ENCODE data around the gene ZNF81.

ZNF81 gene

GRCh38 chrX:47862680-47863079 lies 26.0 kb downstream of the ZNF81 start:
- Mint-ChIP-seq H3K27me3 (ENCODE audit: low read depth) (no peaks in the 10 kb centered on the region), H3K9me3 (no peaks in the 10 kb centered on the region), H3K36me3 (ENCODE audit: low read depth) (peaks cover 15% of the 10 kb centered on the region), H3K4me1 (ENCODE audit: low read depth) (peaks cover 4% of the 10 kb centered on the region), H3K27ac (no peak overlapping the region), H3K4me3 (no peak overlapping the region)

DNA sequence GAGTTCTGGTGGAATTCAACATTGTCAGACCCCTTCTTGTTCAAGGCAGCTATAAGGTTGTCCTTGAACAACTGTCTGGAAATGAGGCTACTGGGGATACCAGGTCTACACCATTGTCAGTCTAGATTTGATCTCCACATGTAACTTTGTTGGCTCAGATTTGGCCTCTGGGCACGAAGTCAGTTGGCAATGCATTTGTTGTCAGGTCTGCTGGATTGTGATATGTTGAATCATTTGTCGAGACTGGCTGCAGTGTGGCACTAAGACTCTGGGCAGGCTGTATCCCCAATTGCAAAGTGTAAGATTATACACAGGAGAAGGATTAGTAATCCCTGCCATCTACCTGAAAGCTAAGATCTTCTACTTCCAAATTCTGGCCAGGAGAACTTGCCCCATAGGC lies 26.5 kb downstream of the ZNF81 start:
- Mint-ChIP-seq H3K9me3 (no peaks in the 10 kb centered on the region), H3K4me1 (ENCODE audit: low read depth) (peaks cover 4% of the 10 kb centered on the region), H3K36me3 (ENCODE audit: low read depth) (peaks cover 15% of the 10 kb centered on the region), H3K27me3 (ENCODE audit: low read depth) (no peaks in the 10 kb centered on the region), H3K4me3 (no peak overlapping the region), H3K27ac (no peak overlapping the region)

DNA sequence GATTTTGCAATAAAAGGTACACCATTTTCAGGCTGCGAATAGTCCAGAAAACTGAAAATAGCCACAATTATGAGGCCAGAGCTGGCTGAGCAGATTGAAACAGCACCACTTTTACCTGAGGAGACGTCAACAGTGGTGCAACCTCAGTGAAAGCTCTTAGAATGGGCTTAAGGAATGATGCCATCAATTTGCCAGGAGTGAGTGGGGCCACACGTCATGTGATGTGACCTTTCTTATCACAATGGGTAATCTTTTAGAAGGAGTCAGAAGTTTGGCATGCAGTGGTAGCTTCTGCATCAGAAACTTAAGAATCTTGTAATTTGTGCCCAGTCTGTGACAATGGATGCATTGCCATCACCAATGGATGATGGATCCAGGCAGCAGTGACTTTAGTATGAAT lies 27.6 kb downstream of the ZNF81 start:
- Mint-ChIP-seq H3K4me1 (ENCODE audit: low read depth) (peaks cover 4% of the 10 kb centered on the region), H3K27ac (no peak overlapping the region), H3K27me3 (ENCODE audit: low read depth) (no peaks in the 10 kb centered on the region), H3K36me3 (ENCODE audit: low read depth) (peaks cover 16% of the 10 kb centered on the region), H3K4me3 (no peak overlapping the region), H3K9me3 (no peaks in the 10 kb centered on the region)

GRCh38 chrX:47864785-47865184 lies 28.1 kb downstream of the ZNF81 start:
- no peaks in the 10 kb centered on the region for H3K9me3 Mint-ChIP-seq
- H3K27ac Mint-ChIP-seq, result no peak overlapping the region
- peaks cover 13% of the 10 kb centered on the region for H3K36me3 Mint-ChIP-seq (ENCODE audit: low read depth)
- H3K27me3 Mint-ChIP-seq (ENCODE audit: low read depth), result no peaks in the 10 kb centered on the region
- H3K4me3 Mint-ChIP-seq, result no peak overlapping the region
- peaks cover 4% of the 10 kb centered on the region for H3K4me1 Mint-ChIP-seq (ENCODE audit: low read depth)

DNA sequence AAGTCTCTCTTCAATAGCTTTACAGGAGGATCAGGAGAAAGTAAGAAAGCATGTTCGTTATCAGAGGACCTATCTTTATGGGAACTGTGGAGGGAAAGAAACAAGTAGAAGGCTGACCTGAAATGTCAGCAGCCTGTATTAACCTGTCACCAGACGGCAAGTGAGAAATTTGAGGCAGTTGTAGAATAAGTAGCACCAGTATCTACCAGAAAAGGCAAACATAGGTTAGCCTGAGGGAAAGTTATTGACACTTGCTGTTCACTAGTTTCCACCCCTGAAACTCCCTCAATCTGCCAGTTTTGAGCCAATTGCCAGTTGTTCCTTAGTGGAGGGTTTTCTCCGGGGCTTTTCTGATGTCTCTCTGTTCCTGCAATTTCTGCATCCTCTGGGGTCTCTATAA lies 36.4 kb downstream of the ZNF81 start:
- peaks cover 1% of the 10 kb centered on the region for H3K4me1 Mint-ChIP-seq (ENCODE audit: low read depth)
- peaks cover 27% of the 10 kb centered on the region for H3K9me3 Mint-ChIP-seq
- no peak overlapping the region for H3K4me3 Mint-ChIP-seq
- H3K36me3 Mint-ChIP-seq (ENCODE audit: low read depth), result peaks cover 31% of the 10 kb centered on the region
- no peaks in the 10 kb centered on the region for H3K27me3 Mint-ChIP-seq (ENCODE audit: low read depth)
- no peak overlapping the region for H3K27ac Mint-ChIP-seq

DNA sequence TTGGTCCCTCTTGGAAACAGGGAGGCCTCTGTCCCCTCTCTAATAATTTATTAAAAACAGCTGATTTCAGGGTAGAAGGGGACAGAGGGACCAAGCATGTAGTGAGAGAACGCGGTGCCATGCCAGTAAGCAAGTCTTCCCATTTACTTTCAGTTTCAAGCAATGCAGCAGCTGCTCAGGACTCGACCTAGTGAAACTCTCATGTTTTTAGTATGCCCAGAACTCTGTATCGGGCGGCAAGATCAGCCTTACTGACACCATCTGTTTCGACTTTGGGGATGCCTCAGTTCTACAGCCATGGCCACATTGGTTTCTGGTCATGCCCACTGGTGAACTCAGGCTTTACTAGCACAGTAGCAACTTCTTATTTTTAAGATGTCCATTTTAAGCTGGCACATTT lies 40.6 kb downstream of the ZNF81 start:
- no peak overlapping the region for H3K4me3 Mint-ChIP-seq
- H3K27me3 Mint-ChIP-seq (ENCODE audit: low read depth), result no peaks in the 10 kb centered on the region
- no peak overlapping the region for H3K27ac Mint-ChIP-seq
- peaks cover 29% of the 10 kb centered on the region for H3K9me3 Mint-ChIP-seq
- peaks cover 41% of the 10 kb centered on the region for H3K36me3 Mint-ChIP-seq (ENCODE audit: low read depth)
- peaks cover 2% of the 10 kb centered on the region for H3K4me1 Mint-ChIP-seq (ENCODE audit: low read depth)

DNA sequence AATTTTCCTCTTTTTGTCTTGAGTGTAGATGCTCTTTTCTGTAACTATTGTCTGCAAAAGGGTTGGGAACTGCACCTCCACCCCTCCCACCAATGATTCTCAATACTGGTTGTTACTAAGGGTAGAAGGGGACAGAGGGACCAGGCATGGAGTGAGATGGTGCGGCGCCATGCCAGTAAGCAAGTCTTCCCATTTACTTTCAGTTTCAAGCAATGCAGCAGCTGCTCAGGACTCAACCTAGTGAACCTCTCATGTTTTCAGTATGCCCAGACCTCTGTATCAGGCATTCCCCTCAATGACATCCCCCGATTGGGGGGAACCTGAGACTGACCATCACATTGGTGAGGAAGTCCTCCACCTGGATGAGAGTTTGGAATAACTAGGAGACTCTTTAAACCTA lies 41.5 kb downstream of the ZNF81 start:
- Mint-ChIP-seq H3K9me3 (peaks cover 20% of the 10 kb centered on the region), H3K36me3 (ENCODE audit: low read depth) (peaks cover 42% of the 10 kb centered on the region)

GRCh38 chrX:47879463-47879862 lies 42.8 kb downstream of the ZNF81 start:
- H3K27ac Mint-ChIP-seq, result no peak overlapping the region
- no peaks in the 10 kb centered on the region for H3K27me3 Mint-ChIP-seq (ENCODE audit: low read depth)
- H3K9me3 Mint-ChIP-seq, result peaks cover 10% of the 10 kb centered on the region
- H3K4me1 Mint-ChIP-seq (ENCODE audit: low read depth), result peaks cover 2% of the 10 kb centered on the region
- peaks cover 36% of the 10 kb centered on the region for H3K36me3 Mint-ChIP-seq (ENCODE audit: low read depth)
- H3K4me3 Mint-ChIP-seq, result no peak overlapping the region

More for the DNA sequence above, 41.5 kb downstream of the ZNF81 start:
- Mint-ChIP-seq H3K4me3 (no peak overlapping the region), H3K27ac (no peak overlapping the region), H3K4me1 (ENCODE audit: low read depth) (peaks cover 2% of the 10 kb centered on the region), H3K27me3 (ENCODE audit: low read depth) (no peaks in the 10 kb centered on the region)

DNA sequence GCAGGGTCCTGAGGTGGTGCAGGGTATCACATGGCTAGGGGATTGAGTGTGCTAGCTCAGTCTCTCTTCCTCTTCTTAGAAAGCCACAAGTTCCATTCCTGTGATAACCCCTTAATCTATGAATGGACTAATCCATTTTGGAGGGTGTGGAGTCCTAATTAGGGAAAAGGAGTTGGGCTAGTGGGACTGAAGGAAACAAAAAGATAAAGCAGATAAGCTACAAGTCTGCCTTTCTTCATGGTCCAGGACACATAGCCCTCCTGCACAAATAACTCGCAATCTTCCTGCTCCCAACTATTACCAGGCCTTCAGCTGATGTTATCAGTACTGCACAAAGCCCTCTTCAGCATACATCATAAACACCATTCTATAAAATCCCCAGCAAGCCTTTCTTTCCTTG lies 44.2 kb downstream of the ZNF81 start:
- H3K36me3 Mint-ChIP-seq (ENCODE audit: low read depth), result peaks cover 33% of the 10 kb centered on the region
- peaks cover 6% of the 10 kb centered on the region for H3K9me3 Mint-ChIP-seq
- H3K27ac Mint-ChIP-seq, result no peak overlapping the region
- H3K27me3 Mint-ChIP-seq (ENCODE audit: low read depth), result no peaks in the 10 kb centered on the region
- peaks cover 2% of the 10 kb centered on the region for H3K4me1 Mint-ChIP-seq (ENCODE audit: low read depth)
- H3K4me3 Mint-ChIP-seq, result no peak overlapping the region

DNA sequence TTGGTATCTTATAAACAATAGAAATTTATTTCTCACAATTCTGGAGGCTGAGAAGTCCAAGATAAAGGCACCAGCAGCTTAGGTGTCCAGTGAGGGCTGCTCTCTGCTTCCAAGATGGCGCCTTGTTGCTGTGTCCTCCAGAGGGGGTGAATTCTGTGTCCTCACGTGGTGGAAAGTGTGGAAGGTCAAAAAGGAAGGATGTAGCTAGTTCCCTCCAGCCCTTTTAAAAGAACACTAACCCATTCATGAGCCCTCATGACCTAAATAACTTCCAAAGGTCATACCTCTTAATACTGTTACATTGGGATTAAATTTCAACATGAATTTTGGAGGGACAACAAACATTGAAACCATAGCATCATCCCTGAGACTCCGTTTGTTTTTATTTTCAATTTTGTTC lies 48.8 kb downstream of the ZNF81 start:
- Mint-ChIP-seq H3K9me3 (peaks cover 7% of the 10 kb centered on the region), H3K27me3 (ENCODE audit: low read depth) (no peaks in the 10 kb centered on the region), H3K27ac (no peak overlapping the region), H3K36me3 (ENCODE audit: low read depth) (peaks cover 51% of the 10 kb centered on the region), H3K4me3 (no peak overlapping the region), H3K4me1 (ENCODE audit: low read depth) (no peaks in the 10 kb centered on the region)

DNA sequence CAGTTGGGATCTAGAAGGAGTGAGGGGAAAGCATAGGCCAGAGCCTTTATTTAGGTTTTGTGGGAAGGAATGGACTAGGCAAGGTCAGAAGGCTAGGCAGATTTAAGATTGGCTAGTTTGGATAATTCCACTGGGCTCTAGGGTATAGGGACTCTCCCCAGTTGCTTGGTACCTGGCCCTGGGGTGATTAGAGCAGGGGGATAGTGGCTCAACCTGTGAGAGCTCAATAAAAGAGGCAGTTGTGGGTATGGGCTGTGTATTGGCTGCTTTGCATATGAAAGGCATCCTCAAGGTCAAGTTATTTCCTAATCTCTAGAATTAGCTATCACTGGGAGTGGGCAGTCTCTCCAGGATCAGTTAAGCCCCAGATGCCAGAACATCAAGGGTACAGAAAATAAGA lies 61.3 kb downstream of the ZNF81 start:
- Mint-ChIP-seq H3K27ac (no peak overlapping the region), H3K4me3 (no peak overlapping the region), H3K27me3 (ENCODE audit: low read depth) (no peaks in the 10 kb centered on the region), H3K4me1 (ENCODE audit: low read depth) (no peaks in the 10 kb centered on the region), H3K9me3 (peaks cover 4% of the 10 kb centered on the region), H3K36me3 (ENCODE audit: low read depth) (peaks cover 20% of the 10 kb centered on the region)

DNA sequence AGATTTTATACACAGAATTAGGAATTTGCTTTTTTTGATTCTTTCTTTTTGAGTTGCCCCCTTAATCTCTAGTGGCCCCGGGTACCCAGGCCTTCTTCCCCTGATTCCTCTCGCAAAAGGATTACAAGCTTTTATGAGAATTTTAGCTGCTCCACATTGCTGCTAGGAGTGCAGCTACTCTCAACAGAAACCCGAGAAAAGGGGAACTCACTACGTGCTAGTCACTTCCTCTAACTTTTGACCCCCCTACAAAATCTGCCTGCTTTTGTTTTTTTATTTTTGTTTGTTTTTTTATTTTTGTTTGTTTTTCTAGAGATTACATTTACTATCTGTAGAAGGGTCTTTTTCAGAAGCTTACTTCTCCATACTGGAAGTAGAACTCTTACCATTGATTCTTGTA lies 64.1 kb downstream of the ZNF81 start:
- H3K4me1 Mint-ChIP-seq (ENCODE audit: low read depth), result no peaks in the 10 kb centered on the region
- H3K9me3 Mint-ChIP-seq, result peaks cover 4% of the 10 kb centered on the region
- no peak overlapping the region for H3K4me3 Mint-ChIP-seq
- H3K27ac Mint-ChIP-seq, result no peak overlapping the region
- H3K36me3 Mint-ChIP-seq (ENCODE audit: low read depth), result peaks cover 16% of the 10 kb centered on the region
- H3K27me3 Mint-ChIP-seq (ENCODE audit: low read depth), result no peaks in the 10 kb centered on the region

DNA sequence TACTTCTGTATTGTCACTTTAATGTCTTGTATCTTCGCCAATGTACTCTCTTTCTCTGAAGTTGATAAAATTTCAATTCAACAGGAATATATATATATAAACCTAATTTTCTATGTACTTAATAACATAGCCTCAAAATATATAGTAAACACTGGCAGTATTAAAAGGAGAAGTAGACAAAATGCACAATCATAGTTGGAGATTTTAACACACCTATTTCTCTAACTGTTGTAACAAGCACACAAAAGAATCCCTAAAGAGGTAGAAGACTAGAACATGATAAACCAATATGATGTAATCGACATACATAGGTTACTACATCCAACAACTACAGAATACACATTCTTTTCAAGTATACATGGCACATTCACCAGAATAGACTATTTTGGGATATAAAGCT lies 65.5 kb downstream of the ZNF81 start:
- Mint-ChIP-seq H3K27ac (no peak overlapping the region), H3K27me3 (ENCODE audit: low read depth) (no peaks in the 10 kb centered on the region), H3K9me3 (peaks cover 4% of the 10 kb centered on the region), H3K36me3 (ENCODE audit: low read depth) (peaks cover 8% of the 10 kb centered on the region), H3K4me1 (ENCODE audit: low read depth) (no peaks in the 10 kb centered on the region), H3K4me3 (no peak overlapping the region)

- Mint-ChIP-seq H3K27ac (no peak overlapping the region), H3K27me3 (ENCODE audit: low read depth) (no peaks in the 10 kb centered on the region), H3K36me3 (ENCODE audit: low read depth) (peaks cover 13% of the 10 kb centered on the region), H3K9me3 (peaks cover 54% of the 10 kb centered on the region), H3K4me1 (ENCODE audit: low read depth) (no peaks in the 10 kb centered on the region), H3K4me3 (no peak overlapping the region)
Observed at GRCh38 chrX:47915886-47916493, 79.3 kb downstream of the ZNF81 start.

- Mint-ChIP-seq H3K9me3 (peaks cover 47% of the 10 kb centered on the region), H3K4me3 (no peak overlapping the region)
Observed at GRCh38 chrX:47918274-47918673, 81.6 kb downstream of the ZNF81 start.

GRCh38 chrX:47927212-47927611 lies 90.5 kb downstream of the ZNF81 start:
- H3K9me3 Mint-ChIP-seq, result no peaks in the 10 kb centered on the region
- H3K4me3 Mint-ChIP-seq, result no peak overlapping the region
- H3K36me3 Mint-ChIP-seq (ENCODE audit: low read depth), result no peaks in the 10 kb centered on the region
- H3K27me3 Mint-ChIP-seq (ENCODE audit: low read depth), result no peaks in the 10 kb centered on the region
- no peak overlapping the region for H3K27ac Mint-ChIP-seq
- H3K4me1 Mint-ChIP-seq (ENCODE audit: low read depth), result no peaks in the 10 kb centered on the region

More at GRCh38 chrX:47918274-47918673, 81.6 kb downstream of the ZNF81 start:
- Mint-ChIP-seq H3K4me1 (ENCODE audit: low read depth) (no peaks in the 10 kb centered on the region), H3K27me3 (ENCODE audit: low read depth) (no peaks in the 10 kb centered on the region), H3K36me3 (ENCODE audit: low read depth) (peaks cover 14% of the 10 kb centered on the region), H3K27ac (no peak overlapping the region)
